Osteocyte (in vitro differentiated cells): ENCODE measurements around the gene ESRRA. TPM values are rescaled to one million over a fixed set of nuclear protein-coding genes. Genes with fewer than 3 reads are reported as not detected.

Experiments
- DNase-seq: peaks from one replicate; pipeline ENCODE4 v3.0.0; 2021; ENCODE audit warnings: mixed read lengths; ENCODE audit not compliant: unreplicated experiment; ENCODE audit errors: extremely low spot score
- H3K27ac Mint-ChIP-seq: one replicate; pipeline ENCODE4 v1.8.0; 2021; ENCODE audit warnings: mild to moderate bottlenecking, mixed read lengths; ENCODE audit not compliant: unreplicated experiment
- H3K27me3 Mint-ChIP-seq: one replicate; pipeline ENCODE4 v1.8.0; 2021; ENCODE audit warnings: mixed read lengths; ENCODE audit not compliant: unreplicated experiment
- H3K36me3 Mint-ChIP-seq: one replicate; pipeline ENCODE4 v1.8.0; 2021; ENCODE audit warnings: mixed read lengths; ENCODE audit not compliant: unreplicated experiment
- H3K4me1 Mint-ChIP-seq: one replicate; pipeline ENCODE4 v1.8.0; 2021; ENCODE audit warnings: mixed read lengths; ENCODE audit not compliant: unreplicated experiment
- H3K4me3 Mint-ChIP-seq: one replicate; pipeline ENCODE4 v1.8.0; 2021; ENCODE audit warnings: mild to moderate bottlenecking, moderate library complexity, mixed read lengths; ENCODE audit not compliant: unreplicated experiment
- H3K9me3 Mint-ChIP-seq: one replicate; pipeline ENCODE4 v1.8.0; 2021; ENCODE audit warnings: mixed read lengths; ENCODE audit not compliant: unreplicated experiment
- CTCF ChIP-seq: fragments of 200-600 bp; sonication (generic); IDR thresholded peaks from 2 replicates; pipeline ENCODE4 v1.5.0; 2021; ENCODE audit warnings: antibody characterized with exemption, mild to moderate bottlenecking, moderate library complexity
- total RNA-seq: library from RNA; stranded (reverse); gene quantifications from 2 replicates; pipeline ENCODE4 v1.2.1, GENCODE V29; 2021

Gene ESRRA
- total RNA-seq, 1 donor from 2014 or later = 37.4 TPM

- H3K9me3 Mint-ChIP-seq = no peaks in the 10 kb centered on the region
- H3K27me3 Mint-ChIP-seq = peaks cover 32% of the 10 kb centered on the region
- peaks cover 29% of the 10 kb centered on the region for H3K4me1 Mint-ChIP-seq
- H3K4me3 Mint-ChIP-seq = peak within 1 kb of the TSS; percentile 67
- H3K27ac Mint-ChIP-seq = no peak within 1 kb of the TSS
- H3K36me3 Mint-ChIP-seq = no peaks in the 10 kb centered on the region
- no peak for TF ChIP-seq CTCF
- no peak for DNase-seq
Observed at GRCh38 chr11:64299847-64300648, 5.3 kb upstream of the ESRRA start, which contains the start of gene CATSPERZ. Gene CATSPERZ, plus strand, starts transcription at chr11:64300358. Its CDS starts 53 bp downstream, at chr11:64300411.

- TF ChIP-seq CTCF = no peak
- Mint-ChIP-seq H3K27ac (no peak overlapping the region), H3K36me3 (no peaks in the 10 kb centered on the region), H3K9me3 (no peaks in the 10 kb centered on the region), H3K4me3 (no peak overlapping the region), H3K27me3 (peaks cover 10% of the 10 kb centered on the region), H3K4me1 (peaks cover 31% of the 10 kb centered on the region)
- DNase-seq = no peak
Observed at GRCh38 chr11:64303109-64304031, 2.0 kb upstream of the ESRRA start.

DNA sequence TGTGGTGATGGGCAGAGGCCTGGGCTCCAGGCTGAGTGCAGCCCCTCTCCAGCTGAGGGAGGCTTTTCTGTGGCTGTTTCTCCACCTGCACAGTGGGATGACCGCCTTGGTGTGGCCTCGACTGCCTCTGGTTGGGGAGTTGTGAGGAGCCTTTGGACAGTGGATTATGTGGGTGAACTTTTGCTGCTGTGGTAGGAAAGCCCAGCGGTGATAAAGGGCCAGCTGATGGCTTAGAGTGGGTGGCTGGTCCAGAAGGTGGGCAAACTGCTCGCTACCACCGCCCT is 1.4 kb upstream of the ESRRA start:
- peaks cover 6% of the 10 kb centered on the region for H3K27me3 Mint-ChIP-seq
- H3K36me3 Mint-ChIP-seq = no peaks in the 10 kb centered on the region
- H3K9me3 Mint-ChIP-seq = no peaks in the 10 kb centered on the region
- H3K4me1 Mint-ChIP-seq = peaks cover 29% of the 10 kb centered on the region
- no peak for TF ChIP-seq CTCF
- DNase-seq = no peak
- peak overlapping the region; percentile 86 for H3K4me3 Mint-ChIP-seq
- H3K27ac Mint-ChIP-seq = peak overlapping the region; percentile 96

- H3K4me3 Mint-ChIP-seq = peak overlapping the region; percentile 86
- H3K27me3 Mint-ChIP-seq = peaks cover 6% of the 10 kb centered on the region
- no peaks in the 10 kb centered on the region for H3K9me3 Mint-ChIP-seq
- H3K36me3 Mint-ChIP-seq = no peaks in the 10 kb centered on the region
- H3K27ac Mint-ChIP-seq = peak overlapping the region; percentile 96
- peak; percentile 96 for DNase-seq
- peaks cover 28% of the 10 kb centered on the region for H3K4me1 Mint-ChIP-seq
- TF ChIP-seq CTCF = peak; percentile 93
Observed at GRCh38 chr11:64304316-64305072, 830 bp upstream of the ESRRA start.
